ENCODE results near the gene SLC2A9.

- TF ChIP-seq CTCF (conservative IDR thresholded peaks at IDR 0.05 in 1 of 2, IDR thresholded peaks at IDR 0.05 in 1 of 2; ENCODE audit: low read depth in 1 of 2, low read length in 2 of 2) (no peak), EZH2 (IDR thresholded peaks at IDR 0.05; ENCODE audit: low read length, missing control alignments) (no peak)
These were observed 132.0 kb downstream of the SLC2A9 start for GRCh38 chr4:9889306-9889705.
